ENCODE data around the gene TMEM209.

DNA sequence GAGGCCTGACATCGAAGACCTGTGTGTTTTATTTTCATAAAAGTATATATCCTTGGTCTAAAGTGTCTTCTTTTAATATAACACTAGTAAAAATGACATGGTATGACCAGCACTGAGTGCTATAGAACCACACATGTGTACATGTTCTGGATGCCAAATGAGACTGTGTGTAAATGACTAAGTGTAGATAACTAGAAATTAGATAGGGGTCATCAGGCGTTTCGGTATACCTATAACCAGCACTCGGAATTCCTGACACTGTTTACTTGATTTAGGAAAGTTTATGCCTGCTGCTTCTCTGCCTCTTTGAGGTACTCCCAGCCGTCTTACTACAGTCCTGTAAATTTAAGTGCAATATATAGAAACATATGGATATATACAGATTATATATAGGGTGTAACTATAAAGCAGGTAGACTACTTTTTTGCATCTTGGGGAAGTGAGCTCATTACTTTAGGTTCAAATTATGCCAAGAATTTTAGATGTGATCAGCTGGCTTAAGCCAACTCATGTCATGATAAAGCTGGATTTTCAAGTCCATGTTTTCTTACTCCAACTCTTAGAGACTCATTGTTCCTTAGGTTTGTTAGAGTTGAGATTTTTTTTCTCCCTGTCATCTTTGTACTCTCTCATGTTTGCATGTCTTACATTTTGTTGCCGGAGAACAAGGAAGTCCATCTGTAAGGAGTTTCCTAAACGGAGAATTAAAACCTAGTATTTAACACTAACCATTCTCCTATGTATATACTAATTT lies 72.0 kb downstream of the TMEM209 start:
- TF ChIP-seq, protein P1, sequence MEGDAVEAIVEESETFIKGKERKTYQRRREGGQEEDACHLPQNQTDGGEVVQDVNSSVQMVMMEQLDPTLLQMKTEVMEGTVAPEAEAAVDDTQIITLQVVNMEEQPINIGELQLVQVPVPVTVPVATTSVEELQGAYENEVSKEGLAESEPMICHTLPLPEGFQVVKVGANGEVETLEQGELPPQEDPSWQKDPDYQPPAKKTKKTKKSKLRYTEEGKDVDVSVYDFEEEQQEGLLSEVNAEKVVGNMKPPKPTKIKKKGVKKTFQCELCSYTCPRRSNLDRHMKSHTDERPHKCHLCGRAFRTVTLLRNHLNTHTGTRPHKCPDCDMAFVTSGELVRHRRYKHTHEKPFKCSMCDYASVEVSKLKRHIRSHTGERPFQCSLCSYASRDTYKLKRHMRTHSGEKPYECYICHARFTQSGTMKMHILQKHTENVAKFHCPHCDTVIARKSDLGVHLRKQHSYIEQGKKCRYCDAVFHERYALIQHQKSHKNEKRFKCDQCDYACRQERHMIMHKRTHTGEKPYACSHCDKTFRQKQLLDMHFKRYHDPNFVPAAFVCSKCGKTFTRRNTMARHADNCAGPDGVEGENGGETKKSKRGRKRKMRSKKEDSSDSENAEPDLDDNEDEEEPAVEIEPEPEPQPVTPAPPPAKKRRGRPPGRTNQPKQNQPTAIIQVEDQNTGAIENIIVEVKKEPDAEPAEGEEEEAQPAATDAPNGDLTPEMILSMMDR (IDR thresholded peaks at IDR 0.05), result no peak
- no peak for TF ChIP-seq EZH2phosphoT487 (IDR thresholded peaks at IDR 0.05)
